Esophagus muscularis mucosa (tissue), 4 donors: ENCODE data around the gene SARS1.

Experiments
- EP300 ChIP-seq: sonication (generic); formaldehyde crosslinking; IDR thresholded peaks from one replicate; pipeline ENCODE4 v1.6.1; 2017; ENCODE audit warnings: antibody characterized with exemption
- POLR2A ChIP-seq: fragments of 450-650 bp; IDR thresholded peaks from one replicate; pipeline ENCODE4 v1.6.1; 2017; ENCODE audit warnings: antibody characterized with exemption, moderate library complexity, mild to moderate bottlenecking, low read depth
- POLR2AphosphoS5 ChIP-seq, 2 donors: sonication (generic); formaldehyde crosslinking; IDR thresholded peaks; one replicate each; pipeline ENCODE4 v1.6.1; 2017; ENCODE audit warnings: antibody characterized with exemption in 2 of 2
- TF ChIP-seq, protein P1 (sequence below), 3 experiments: fragments of 200-600 bp in 2 of 3; fragments of 450-650 bp in 1 of 3; sonication (generic) in 2 of 3; IDR thresholded peaks; one replicate each; pipeline ENCODE4 v1.5.1; 2017 to 2019; ENCODE audit warnings: antibody characterized with exemption in 3 of 3, mild to moderate bottlenecking in 2 of 3, moderate library complexity in 1 of 3

DNA sequence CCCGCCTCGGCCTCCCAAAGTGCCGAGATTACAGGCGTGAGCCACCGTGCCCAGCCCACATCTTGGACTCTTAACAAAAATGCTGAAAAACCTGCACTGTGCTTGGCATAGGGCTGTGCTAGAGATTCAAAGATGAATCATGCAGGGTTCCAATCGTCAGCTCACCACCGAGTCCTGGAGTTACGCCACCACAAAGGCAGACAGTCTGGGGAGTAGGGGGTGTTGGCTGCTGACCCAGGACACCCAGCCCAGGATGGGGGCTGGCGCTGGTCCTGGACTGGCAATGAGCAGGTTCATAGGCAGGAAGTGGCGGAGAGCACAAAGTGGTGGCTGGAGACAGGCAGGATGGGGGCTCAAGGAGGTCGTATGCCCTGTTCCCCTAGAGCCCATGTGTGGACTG is 53.2 kb downstream of the SARS1 start:
- TF ChIP-seq, protein P1, sequence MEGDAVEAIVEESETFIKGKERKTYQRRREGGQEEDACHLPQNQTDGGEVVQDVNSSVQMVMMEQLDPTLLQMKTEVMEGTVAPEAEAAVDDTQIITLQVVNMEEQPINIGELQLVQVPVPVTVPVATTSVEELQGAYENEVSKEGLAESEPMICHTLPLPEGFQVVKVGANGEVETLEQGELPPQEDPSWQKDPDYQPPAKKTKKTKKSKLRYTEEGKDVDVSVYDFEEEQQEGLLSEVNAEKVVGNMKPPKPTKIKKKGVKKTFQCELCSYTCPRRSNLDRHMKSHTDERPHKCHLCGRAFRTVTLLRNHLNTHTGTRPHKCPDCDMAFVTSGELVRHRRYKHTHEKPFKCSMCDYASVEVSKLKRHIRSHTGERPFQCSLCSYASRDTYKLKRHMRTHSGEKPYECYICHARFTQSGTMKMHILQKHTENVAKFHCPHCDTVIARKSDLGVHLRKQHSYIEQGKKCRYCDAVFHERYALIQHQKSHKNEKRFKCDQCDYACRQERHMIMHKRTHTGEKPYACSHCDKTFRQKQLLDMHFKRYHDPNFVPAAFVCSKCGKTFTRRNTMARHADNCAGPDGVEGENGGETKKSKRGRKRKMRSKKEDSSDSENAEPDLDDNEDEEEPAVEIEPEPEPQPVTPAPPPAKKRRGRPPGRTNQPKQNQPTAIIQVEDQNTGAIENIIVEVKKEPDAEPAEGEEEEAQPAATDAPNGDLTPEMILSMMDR (IDR thresholded peaks at IDR 0.05) = no peak
- TF ChIP-seq POLR2AphosphoS5 (IDR thresholded peaks at IDR 0.05) (no peak), POLR2A (no peak), EP300 (no peak)
